Astrocyte (in vitro differentiated cells and primary cell): ENCODE measurements around the gene ATP6V1B1.

Source experiments
- EZH2 ChIP-seq: IDR thresholded peaks from 2 replicates; pipeline ENCODE4 v1.6.1; 2012; ENCODE audit warnings: mild to moderate bottlenecking, low read length, inconsistent platforms; ENCODE audit not compliant: insufficient read depth
- TF ChIP-seq, protein P1 (sequence below): IDR thresholded peaks from 2 replicates; pipeline ENCODE4 v1.5.1; 2011; ENCODE audit warnings: low read depth, mild to moderate bottlenecking, inconsistent platforms, low read length, moderate library complexity; ENCODE audit not compliant: insufficient read depth

- TF ChIP-seq, protein P1, sequence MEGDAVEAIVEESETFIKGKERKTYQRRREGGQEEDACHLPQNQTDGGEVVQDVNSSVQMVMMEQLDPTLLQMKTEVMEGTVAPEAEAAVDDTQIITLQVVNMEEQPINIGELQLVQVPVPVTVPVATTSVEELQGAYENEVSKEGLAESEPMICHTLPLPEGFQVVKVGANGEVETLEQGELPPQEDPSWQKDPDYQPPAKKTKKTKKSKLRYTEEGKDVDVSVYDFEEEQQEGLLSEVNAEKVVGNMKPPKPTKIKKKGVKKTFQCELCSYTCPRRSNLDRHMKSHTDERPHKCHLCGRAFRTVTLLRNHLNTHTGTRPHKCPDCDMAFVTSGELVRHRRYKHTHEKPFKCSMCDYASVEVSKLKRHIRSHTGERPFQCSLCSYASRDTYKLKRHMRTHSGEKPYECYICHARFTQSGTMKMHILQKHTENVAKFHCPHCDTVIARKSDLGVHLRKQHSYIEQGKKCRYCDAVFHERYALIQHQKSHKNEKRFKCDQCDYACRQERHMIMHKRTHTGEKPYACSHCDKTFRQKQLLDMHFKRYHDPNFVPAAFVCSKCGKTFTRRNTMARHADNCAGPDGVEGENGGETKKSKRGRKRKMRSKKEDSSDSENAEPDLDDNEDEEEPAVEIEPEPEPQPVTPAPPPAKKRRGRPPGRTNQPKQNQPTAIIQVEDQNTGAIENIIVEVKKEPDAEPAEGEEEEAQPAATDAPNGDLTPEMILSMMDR: no peak
- TF ChIP-seq EZH2: no peak
Measured at GRCh38 chr2:70987386-70987785, 51.7 kb downstream of the ATP6V1B1 start.
